ENCODE results near the gene GLI1.

GRCh38 chr12:57418255-57418654 is 41.3 kb upstream of the GLI1 start:
- no peak for TF ChIP-seq CTCF (IDR thresholded peaks at IDR 0.05 in 2 of 3, conservative IDR thresholded peaks at IDR 0.05 in 1 of 3; ENCODE audit: borderline replicate concordance in 1 of 3, insufficient read depth in 1 of 3, low read depth in 2 of 3, low read length in 2 of 3)
- TF ChIP-seq ZFX (IDR thresholded peaks at IDR 0.05), result no peak
- no peak for TF ChIP-seq REST (IDR thresholded peaks at IDR 0.05; ENCODE audit: low read depth)
- no peak for TF ChIP-seq ELF1 (IDR thresholded peaks at IDR 0.05; ENCODE audit: borderline replicate concordance, low read depth)
- TF ChIP-seq POLR2A (IDR thresholded peaks at IDR 0.05; ENCODE audit: borderline replicate concordance, extremely low read depth, insufficient read depth, insufficient read length), result no peak
- no peak for TF ChIP-seq POLR2AphosphoS5 (IDR thresholded peaks at IDR 0.05; ENCODE audit: low read depth, low read length)
- no peak for TF ChIP-seq RAD21 (IDR thresholded peaks at IDR 0.05; ENCODE audit: low read depth)
- no peak for TF ChIP-seq CEBPB (IDR thresholded peaks at IDR 0.05; ENCODE audit: low read depth)
- no peak for TF ChIP-seq SRF (IDR thresholded peaks at IDR 0.05; ENCODE audit: low read depth)
- TF ChIP-seq MAX (IDR thresholded peaks at IDR 0.05), result no peak
- TF ChIP-seq EZH2 (IDR thresholded peaks at IDR 0.05), result no peak
- TF ChIP-seq EGR1 (IDR thresholded peaks at IDR 0.05; ENCODE audit: low read depth), result no peak

Measured in HCT116 (cell line).